NCI-H187 (cell line): Measurements from ENCODE around the gene POLR1A.

Experiments used
- DNase-seq, 2 experiments: peaks; one replicate each; lab custom pipeline; 2025; lab: John Stamatoyannopoulos, UW

The POLR1A gene

DNA sequence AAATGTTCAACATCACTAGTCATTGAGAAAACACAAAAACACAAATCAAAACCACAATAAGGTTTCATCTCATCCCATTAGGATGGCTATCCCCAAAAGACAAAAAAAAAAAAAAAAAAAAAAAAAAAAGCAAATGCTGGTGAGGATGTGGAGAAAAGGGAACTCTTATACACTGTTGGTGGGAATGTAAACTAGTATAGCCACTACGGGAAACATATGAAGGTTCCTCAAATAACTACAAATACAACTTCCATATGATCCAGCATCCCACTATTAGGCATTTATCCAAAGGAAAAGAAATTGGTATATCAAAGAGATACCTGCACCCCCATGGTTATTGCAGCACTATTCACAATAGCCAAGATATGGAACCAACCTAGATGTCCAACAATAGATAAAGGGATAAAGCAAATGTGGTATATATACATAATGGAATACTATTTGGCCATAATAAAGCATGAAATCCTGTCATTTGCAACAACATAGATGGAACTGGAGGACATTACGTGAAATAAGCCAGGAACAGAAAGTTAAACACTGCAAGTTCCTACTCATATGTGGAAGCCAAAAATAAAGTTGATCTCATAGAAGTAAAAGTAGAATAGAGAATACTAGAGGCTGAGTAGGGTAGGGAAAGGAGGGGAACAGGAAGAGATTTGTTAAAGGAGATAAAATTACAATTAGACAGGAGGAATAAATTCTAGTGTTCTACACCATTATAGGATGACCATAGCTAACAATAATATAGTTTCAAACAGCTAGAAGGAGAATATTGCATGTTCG, 8.4 kb downstream of the POLR1A start:
- no peak for DNase-seq

GRCh38 chr2:86094229-86094628, 11.5 kb downstream of the POLR1A start:
- no peak for DNase-seq

- no peak for DNase-seq
These were observed 17.5 kb downstream of the POLR1A start for GRCh38 chr2:86087936-86088850.

DNA sequence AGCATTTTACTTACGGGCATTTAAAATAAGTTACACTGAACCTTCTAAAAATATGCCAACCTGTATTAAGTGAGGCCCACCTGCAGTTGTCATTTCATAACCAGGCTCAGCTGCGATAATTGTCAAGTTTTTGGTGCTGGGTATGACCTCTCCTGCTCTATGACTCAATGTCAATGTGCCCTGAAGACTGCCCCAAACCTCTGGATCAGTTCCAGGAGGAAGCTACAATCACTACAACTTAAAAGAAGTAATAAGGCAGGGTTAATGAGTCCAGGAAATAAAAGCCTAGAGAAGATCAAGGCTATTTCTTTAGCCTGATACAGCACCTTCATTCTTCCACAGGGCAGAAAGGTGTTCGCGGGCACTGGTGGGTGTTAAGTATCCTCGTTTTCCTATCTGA, 22.9 kb downstream of the POLR1A start:
- DNase-seq, result no peak

- DNase-seq, result no peak
These were observed 24.0 kb downstream of the POLR1A start for GRCh38 chr2:86081724-86082123.

DNA sequence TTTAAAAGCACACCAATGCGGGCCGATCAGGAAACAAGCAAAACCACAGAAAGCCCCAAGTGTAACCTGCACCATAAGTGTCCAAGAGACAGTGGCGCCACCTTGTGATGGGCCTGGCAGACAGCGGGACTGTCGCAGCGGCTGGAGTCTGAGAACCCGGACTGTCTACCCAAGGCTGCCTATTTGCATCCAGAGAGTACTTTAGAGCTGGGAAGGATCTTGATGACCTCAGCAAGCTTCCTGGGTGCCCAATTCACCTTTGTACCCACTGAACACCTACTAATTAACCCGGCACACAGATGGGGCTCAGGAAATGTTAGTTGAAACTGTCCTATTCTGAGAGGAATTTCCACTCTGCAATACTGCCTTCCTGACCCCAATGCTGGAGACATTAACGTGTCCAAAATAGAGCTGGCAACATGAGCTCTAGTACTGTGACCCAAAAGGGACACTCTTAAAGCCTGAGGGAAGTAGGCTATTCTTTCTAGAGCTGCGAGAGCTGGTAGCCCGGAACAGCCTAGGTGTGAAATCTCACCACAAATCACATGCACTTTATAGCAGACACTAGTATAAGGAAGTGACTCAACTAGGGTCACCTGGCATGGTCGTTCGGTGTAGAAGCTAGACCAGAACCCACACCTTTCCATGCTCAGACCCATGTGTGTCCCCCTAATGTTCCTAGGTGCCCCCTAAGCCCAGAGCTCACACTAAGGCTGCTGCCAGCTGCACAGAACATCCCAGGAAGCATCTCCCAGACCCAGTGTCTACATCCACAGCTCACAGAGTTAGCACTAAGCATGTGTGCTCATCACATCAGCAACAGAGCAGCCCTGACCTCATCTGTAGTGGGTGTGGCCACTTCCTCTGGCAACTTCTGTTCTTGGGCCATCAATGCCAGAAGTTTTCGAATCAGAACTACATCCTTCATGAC, 25.4 kb downstream of the POLR1A start:
- DNase-seq, result peak in 1 of 2 experiments; percentile 2

- DNase-seq, result no peak
These were observed 26.7 kb downstream of the POLR1A start for GRCh38 chr2:86078774-86079545.

GRCh38 chr2:86075886-86076285, 29.8 kb downstream of the POLR1A start:
- no peak for DNase-seq

- DNase-seq, result no peak
These were observed 30.9 kb downstream of the POLR1A start for GRCh38 chr2:86074811-86075210.

GRCh38 chr2:86074256-86074655, 31.4 kb downstream of the POLR1A start:
- no peak for DNase-seq

- DNase-seq, result no peak
These were observed 32.5 kb downstream of the POLR1A start for GRCh38 chr2:86073225-86073624.

DNA sequence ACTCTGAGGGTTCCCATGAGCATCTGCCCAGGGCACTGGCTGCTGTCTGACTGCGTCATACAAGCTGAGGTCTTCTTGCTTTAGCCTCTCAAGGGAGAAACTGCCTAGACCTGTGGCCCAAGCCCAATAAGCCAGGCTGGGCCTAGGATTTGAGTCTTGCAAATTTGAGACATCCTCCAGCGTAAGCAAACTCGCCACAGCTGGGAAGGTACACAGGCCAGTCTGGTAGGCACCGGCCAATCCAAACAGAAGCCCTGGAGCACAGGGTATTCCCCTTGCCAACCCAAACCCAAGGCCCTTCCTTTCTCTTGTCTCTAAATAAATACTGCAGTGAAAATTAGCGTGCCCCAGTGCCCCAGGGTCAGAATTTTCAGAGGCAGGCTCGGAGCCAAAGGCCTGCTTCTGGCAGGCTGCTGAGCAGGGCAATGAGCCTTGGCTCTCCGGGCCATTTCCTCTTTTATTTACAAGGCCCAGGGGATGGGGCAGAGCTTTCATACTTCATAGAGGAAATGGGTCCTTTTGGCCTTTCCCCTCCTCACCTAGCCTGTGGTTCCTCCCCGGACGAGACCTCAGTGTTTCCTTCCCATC, 33.3 kb downstream of the POLR1A start:
- DNase-seq, result no peak

GRCh38 chr2:86070868-86071267, 34.8 kb downstream of the POLR1A start:
- no peak for DNase-seq

- no peak for DNase-seq
These were observed 35.8 kb downstream of the POLR1A start for GRCh38 chr2:86069783-86070339.

DNA sequence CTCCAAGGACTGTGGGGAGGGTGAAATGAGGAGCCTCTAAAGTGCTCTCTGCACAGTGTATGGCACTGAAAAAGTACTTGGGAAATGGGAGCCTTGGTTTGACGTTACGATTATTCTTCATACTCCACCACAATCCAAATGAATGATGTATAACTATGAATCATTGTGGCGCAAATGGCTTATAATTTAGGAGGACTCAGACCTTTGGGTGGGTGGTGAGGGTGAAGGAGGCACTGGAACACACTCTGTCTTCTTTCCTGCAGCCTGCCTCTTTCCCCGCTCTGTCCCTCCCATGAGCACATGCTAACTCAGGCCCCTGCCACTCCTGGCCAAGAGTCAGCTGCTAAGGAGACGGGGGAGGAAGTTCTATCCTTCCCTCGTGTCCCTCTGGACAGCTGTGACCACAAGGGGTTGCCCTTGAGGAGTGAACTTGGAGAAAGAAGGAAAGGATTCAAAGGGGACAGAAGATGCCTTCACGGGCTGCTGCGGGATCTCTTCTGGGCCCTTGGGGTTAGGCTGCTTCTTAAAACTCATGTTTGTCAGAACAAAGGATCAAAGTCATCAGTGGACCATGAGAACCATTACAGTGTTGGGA, 36.5 kb downstream of the POLR1A start:
- DNase-seq, result no peak

DNA sequence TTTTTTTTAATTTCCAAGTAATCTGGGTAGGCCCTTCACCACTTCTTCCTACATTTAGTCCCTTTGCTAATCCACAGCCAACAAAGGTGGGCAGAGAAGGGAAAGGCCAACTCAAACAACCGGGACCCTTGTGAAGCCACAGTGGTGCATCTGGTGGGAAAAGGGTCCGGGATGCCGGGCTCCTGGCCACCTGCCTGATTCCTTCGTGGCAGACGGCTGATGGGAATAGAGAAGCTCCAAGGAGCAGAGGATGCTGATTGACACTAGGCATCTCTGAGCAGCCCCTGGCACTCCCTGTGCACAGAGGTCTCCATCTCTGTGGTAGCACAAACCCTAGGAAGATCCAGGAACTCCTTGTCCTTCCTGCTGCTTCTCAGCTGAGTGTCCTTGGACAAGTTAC, 37.0 kb downstream of the POLR1A start:
- DNase-seq, result no peak

DNA sequence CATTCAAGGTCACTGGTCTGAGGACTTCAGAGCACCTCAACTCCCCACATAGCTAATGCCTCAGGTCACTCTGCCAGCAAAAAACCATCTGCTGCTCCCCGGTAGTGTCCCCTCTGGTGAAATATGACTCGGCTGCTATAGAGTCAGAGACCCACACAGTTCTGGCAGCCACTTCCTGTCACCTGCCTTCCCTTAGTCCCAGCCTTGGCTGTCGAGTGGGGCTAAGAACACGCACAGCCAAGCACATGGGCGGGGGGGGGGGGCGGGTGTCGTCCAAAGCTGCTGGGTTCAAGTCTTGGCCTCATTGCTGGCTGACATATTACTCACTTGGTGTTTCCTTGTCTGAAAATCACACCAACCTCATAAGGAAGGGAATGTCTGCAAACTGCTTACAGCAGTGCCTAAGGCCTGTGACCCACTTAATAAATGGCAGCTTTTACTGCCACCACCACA, 37.5 kb downstream of the POLR1A start:
- DNase-seq, result no peak

DNA sequence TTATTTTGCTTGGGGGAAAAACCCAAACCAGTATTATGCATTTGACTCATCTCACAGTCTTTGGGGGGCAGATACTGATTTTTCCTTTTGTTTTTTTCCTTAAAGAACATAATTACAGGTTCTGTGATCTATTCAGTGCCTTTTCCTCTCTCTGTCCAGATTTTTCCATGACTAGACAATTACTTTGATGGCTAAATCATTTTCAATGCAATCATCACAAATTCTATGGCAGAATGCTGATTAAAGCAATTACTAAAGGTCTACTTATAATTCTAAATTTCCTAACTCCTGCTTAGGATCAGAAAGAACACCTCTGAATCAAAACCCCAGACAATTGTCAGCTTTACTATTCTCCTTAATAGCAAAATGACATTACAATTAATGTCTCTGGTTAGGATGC, 38.8 kb downstream of the POLR1A start:
- no peak for DNase-seq

- no peak for DNase-seq
These were observed 39.6 kb downstream of the POLR1A start for GRCh38 chr2:86066007-86066578.

DNA sequence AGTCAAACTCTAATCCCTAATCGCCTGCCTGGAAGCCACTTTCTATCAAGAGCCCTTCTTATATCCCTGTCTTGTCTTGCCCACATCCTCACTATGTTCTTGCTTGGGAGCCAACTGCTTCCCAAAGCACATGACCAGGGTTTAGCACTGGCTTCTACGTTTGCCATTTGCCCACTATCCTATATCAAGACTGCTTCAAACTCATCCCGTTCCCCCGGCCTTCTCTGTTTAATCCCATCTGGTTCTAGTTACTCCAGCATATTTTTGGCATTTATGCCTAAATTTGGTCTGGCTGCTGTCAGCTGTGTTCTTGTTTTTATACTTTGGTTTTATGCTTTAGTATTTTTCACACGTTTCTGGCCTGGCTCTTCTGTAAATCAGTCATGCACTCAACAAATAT, 40.2 kb downstream of the POLR1A start:
- DNase-seq, result no peak
